NCI-H1436 (cell line): ENCODE results near the gene FAM200A.
"Not testable (repeated sequence)": the region's sequence is repeated elsewhere in the genome, so short reads cannot be mapped to it uniquely, and the experiment has no call there.

ENCODE experiments used
- DNase-seq: peaks from one replicate; lab custom pipeline; 2025; lab: John Stamatoyannopoulos, UW

FAM200A gene

GRCh38 chr7:99504281-99504602 is 47.7 kb downstream of the FAM200A start:
- peak; percentile 97 for DNase-seq

- DNase-seq: not testable (repeated sequence)
These were observed 50.7 kb downstream of the FAM200A start for GRCh38 chr7:99501236-99501635.

- no peak for DNase-seq
These were observed 51.3 kb downstream of the FAM200A start for GRCh38 chr7:99500637-99501009.

- peak; percentile 86 for DNase-seq
These were observed 51.9 kb downstream of the FAM200A start, which contains the start of gene ZNF394 for GRCh38 chr7:99499721-99500636. Gene ZNF394, minus strand, starts transcription at chr7:99500281. Its CDS starts 188 bp downstream, at chr7:99500093.

- DNase-seq: no peak
These were observed 52.6 kb downstream of the FAM200A start for GRCh38 chr7:99499371-99499720.

- DNase-seq: no peak
These were observed 53.4 kb downstream of the FAM200A start for GRCh38 chr7:99498546-99498944.

GRCh38 chr7:99497766-99498545 is 54.0 kb downstream of the FAM200A start:
- no peak for DNase-seq
